Kidney (tissue), 14 donors: ENCODE data around the gene PARP11. TPM values are rescaled to one million over a fixed set of nuclear protein-coding genes. Genes with fewer than 3 reads are reported as not detected.
A peak's percentile ranks its signal among the peaks of the same experiment; 100 is the strongest.

Experiments
- DNase-seq, 5 donors: peaks; one replicate each; pipeline ENCODE4 v3.0.0-alpha.2; 2013 to 2020
- FAIRE-seq: peaks from 2 replicates; lab custom pipeline; 2012; peaks lifted over from hg19 to GRCh38; lab: Jason Lieb, UNC
- H3K27ac ChIP-seq, 2 donors: one replicate each; pipeline ENCODE4 v1.7.0; 2013; ENCODE audit warnings: low read depth in 2 of 2, low read length in 2 of 2, inconsistent platforms in 1 of 2
- H3K27me3 ChIP-seq: one replicate; pipeline ENCODE4 v1.7.1; 2013; ENCODE audit warnings: low read length, inconsistent platforms; ENCODE audit not compliant: control insufficient read depth, insufficient read depth
- H3K36me3 ChIP-seq, 3 donors: one replicate each; pipeline versions ENCODE4 v1.7.0 to v1.7.1; 2013; ENCODE audit warnings: low read length in 3 of 3, control low read depth in 1 of 3, inconsistent platforms in 1 of 3; ENCODE audit not compliant: insufficient read depth in 3 of 3, control insufficient read depth in 2 of 3
- H3K4me1 ChIP-seq, 3 donors: one replicate each; pipeline versions ENCODE4 v1.7.0 to v1.7.1; 2013; ENCODE audit warnings: low read length in 3 of 3, inconsistent platforms in 1 of 3, low read depth in 1 of 3; ENCODE audit not compliant: control insufficient read depth in 2 of 3, insufficient read depth in 2 of 3
- H3K4me3 ChIP-seq, 3 donors: one replicate each; pipeline versions ENCODE4 v1.7.0 to v1.8.1; 2013; ENCODE audit warnings: low read length in 3 of 3, control low read depth in 1 of 3, inconsistent platforms in 1 of 3
- H3K9ac ChIP-seq, 3 donors: one replicate each; pipeline versions ENCODE4 v1.7.0 to v1.7.1; 2013; ENCODE audit warnings: low read length in 3 of 3, control low read depth in 1 of 3, inconsistent platforms in 1 of 3
- H3K9me3 ChIP-seq, 3 donors: one replicate each; pipeline versions ENCODE4 v1.7.0 to v1.7.1; 2013; ENCODE audit warnings: low read length in 3 of 3, control low read depth in 1 of 3, inconsistent platforms in 1 of 3; ENCODE audit not compliant: control insufficient read depth in 2 of 3, insufficient read depth in 1 of 3
- CTCF ChIP-seq: IDR thresholded peaks from 3 replicates; pipeline ENCODE4 v1.5.1; 2012; ENCODE audit warnings: mild to moderate bottlenecking, moderate library complexity, borderline replicate concordance; ENCODE audit not compliant: insufficient read depth; ENCODE audit errors: extremely low read depth
- intact Hi-C: fragments of 100-400 bp; cut with DNase I; formaldehyde crosslinking; loops from one replicate; pipeline ENCODE4 v1.11.1; 2022
- polyA plus RNA-seq: library from polyadenylated mRNA; stranded (reverse); fragments of 350-450 nt; fragmentation: Illumina TruSeq; extraction: RNeasy Lipid Tissue Mini Kit (QIAGEN cat#74804); gene quantifications from one replicate; pipeline ENCODE4 v1.2.3, GENCODE V29; 2014; ENCODE audit warnings: low read depth, low replicate concordance; ENCODE audit not compliant: insufficient read depth
- total RNA-seq: library from RNA; stranded (reverse); fragmentation: NEBNext Ultra II Directional; extraction: Animal tissue kit (Norgen Biotek cat#: 25700); gene quantifications from one replicate; pipeline ENCODE4 v1.2.1, GENCODE V29; 2021
- donor health status: control.
- donor health status: control.
- donor health status: control.
- donor health status: control.
- donor health status: control.
- donor health status: DM: yes; HTN: yes; CAD: no.
- donor health status: Normal renal cell carcinoma (clear cell type).

PARP11 gene
- total and polyA plus RNA-seq, 2 donors from 2014 or later = 2.6 to 13.1 TPM

- Histone ChIP-seq H3K36me3 (no peaks in the 10 kb centered on the region), H3K9ac (no peak overlapping the region), H3K27me3 (no peaks in the 10 kb centered on the region), H3K9me3 (peaks cover 0 to 3% (median 0%) of the 10 kb centered on the region in 3 donors), H3K4me1 (no peaks in the 10 kb centered on the region), H3K27ac (no peak overlapping the region), H3K4me3 (no peak overlapping the region)
- TF ChIP-seq CTCF = no peak
- FAIRE-seq = no peak
- DNase-seq = no peak
- intact Hi-C loops = loop anchor here (10.0 kb wide), 2 partner anchors 155 to 395 kb away; partner anchors contain the start of gene CCND2
Observed at GRCh38 chr12:3879846-3880245, 6.6 kb upstream of the PARP11 start.

GRCh38 chr12:3871356-3871755 is 1.8 kb downstream of the PARP11 start:
- intact Hi-C loops = no loop called here
- H3K27ac ChIP-seq = no peak overlapping the region
- H3K9ac ChIP-seq = no peak overlapping the region

GRCh38 chr12:3869865-3870264 is 3.3 kb downstream of the PARP11 start:
- no peak overlapping the region for H3K9ac ChIP-seq
- no peaks in the 10 kb centered on the region for H3K36me3 ChIP-seq
- H3K4me1 ChIP-seq = peaks cover 0 to 2% (median 0%) of the 10 kb centered on the region in 3 donors
- no peak overlapping the region for H3K27ac ChIP-seq
- DNase-seq = no peak
- peak overlapping the region in 1 of 3 donors; percentile 8 for H3K4me3 ChIP-seq
- FAIRE-seq = no peak
- TF ChIP-seq CTCF = no peak
- H3K27me3 ChIP-seq = no peaks in the 10 kb centered on the region
- H3K9me3 ChIP-seq = peaks cover 0 to 13% (median 0%) of the 10 kb centered on the region in 3 donors
- intact Hi-C loops = no loop called here

More at GRCh38 chr12:3871356-3871755, 1.8 kb downstream of the PARP11 start:
- Histone ChIP-seq H3K36me3 (no peaks in the 10 kb centered on the region), H3K27me3 (no peaks in the 10 kb centered on the region), H3K4me1 (peaks cover 0 to 2% (median 0%) of the 10 kb centered on the region in 3 donors), H3K4me3 (peak overlapping the region in 1 of 3 donors; percentile 74), H3K9me3 (no peaks in the 10 kb centered on the region)
- FAIRE-seq (no peak), DNase-seq (no peak)
- TF ChIP-seq CTCF = no peak

DNA sequence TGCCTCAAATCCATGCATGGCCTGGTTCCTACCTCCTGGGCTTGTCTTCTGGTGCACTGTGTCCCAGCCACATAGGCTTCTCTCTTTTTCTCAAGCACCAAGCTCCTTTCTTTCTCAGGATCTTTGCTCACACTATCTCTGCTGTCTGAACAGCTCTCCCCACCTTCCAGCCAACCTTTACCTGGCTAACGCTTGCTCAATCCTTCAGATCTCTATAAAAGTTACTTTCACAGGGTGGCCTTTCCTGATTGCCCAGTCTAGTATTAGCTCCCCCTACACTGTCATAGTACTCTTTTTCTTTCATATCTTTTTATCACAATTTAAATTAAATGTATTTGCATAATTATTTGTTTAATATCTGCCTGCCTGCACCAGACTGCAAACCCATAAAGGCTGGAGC is 3.8 kb downstream of the PARP11 start:
- FAIRE-seq (no peak), DNase-seq (no peak)
- intact Hi-C loops = no loop called here
- Histone ChIP-seq H3K9ac (no peak overlapping the region), H3K4me3 (no peak overlapping the region), H3K27me3 (no peaks in the 10 kb centered on the region), H3K36me3 (no peaks in the 10 kb centered on the region), H3K9me3 (peaks cover 0 to 15% (median 0%) of the 10 kb centered on the region in 3 donors), H3K4me1 (peaks cover 0 to 2% (median 0%) of the 10 kb centered on the region in 3 donors), H3K27ac (no peak overlapping the region)
- TF ChIP-seq CTCF = no peak
